CD4-positive, alpha-beta T cell (primary cell): ENCODE data around the gene SHLD2. TPM values are rescaled to one million over a fixed set of nuclear protein-coding genes. Genes with fewer than 3 reads are reported as not detected.
"Not testable (repeated sequence)": the region's sequence is repeated elsewhere in the genome, so short reads cannot be mapped to it uniquely, and the experiment has no call there.

Experiments used
- ATAC-seq: fragments of 200-7000 bp; cut with Tn5 transposase; one replicate; pipeline ENCODE4 v1.10.0; 2022; ENCODE audit warnings: mild to moderate bottlenecking; ENCODE audit not compliant: poor library complexity
- CTCF ChIA-PET: fragments of 350-600 bp; sonication (Branson Sonifier 250); formaldehyde crosslinking; loops from one replicate; lab custom pipeline; 2021; ENCODE audit warnings: antibody characterized with exemption, inconsistent platforms; lab: Charles Lee
- POLR2A ChIA-PET: fragments of 350-600 bp; sonication (Branson Sonifier 250); formaldehyde crosslinking; loops from one replicate; lab custom pipeline; 2021; ENCODE audit warnings: antibody characterized with exemption, inconsistent platforms; lab: Charles Lee
- DNase-seq, 14 experiments: peaks; one replicate each; pipeline ENCODE4 v3.0.0-alpha.2; 2013 to 2020; ENCODE audit warnings: mixed read lengths in 2 of 14
- H3K27ac ChIP-seq, 2 donors: one replicate each; pipeline versions ENCODE4 v1.5.1 to v1.7.0; 2013; ENCODE audit warnings: low read length in 2 of 2, low read depth in 1 of 2, mild to moderate bottlenecking in 1 of 2
- H3K27me3 ChIP-seq, 2 experiments: 1 replicate in 1 of 2; 2 replicates in 1 of 2; pipeline versions ENCODE4 v1.6.1 to v1.7.0; 2013; ENCODE audit warnings: low read length in 2 of 2, control low read depth in 1 of 2, mild to moderate bottlenecking in 1 of 2, moderate library complexity in 1 of 2; ENCODE audit not compliant: insufficient read depth in 2 of 2, control insufficient read depth in 1 of 2
- H3K36me3 ChIP-seq: one replicate; pipeline ENCODE4 v1.6.1; 2013; ENCODE audit warnings: low read length, control low read depth; ENCODE audit not compliant: insufficient read depth
- H3K4me1 ChIP-seq: one replicate; pipeline ENCODE4 v1.6.1; 2013; ENCODE audit warnings: low read length, control low read depth; ENCODE audit not compliant: insufficient read depth
- H3K4me3 ChIP-seq: one replicate; pipeline ENCODE4 v1.5.1; 2013; ENCODE audit warnings: mild to moderate bottlenecking, low read length, moderate library complexity
- H3K9me3 ChIP-seq, 2 experiments: 1 replicate in 1 of 2; 2 replicates in 1 of 2; pipeline versions ENCODE4 v1.6.1 to v1.7.0; 2013; ENCODE audit warnings: low read length in 2 of 2, mild to moderate bottlenecking in 2 of 2, control low read depth in 1 of 2, moderate library complexity in 1 of 2; ENCODE audit not compliant: control insufficient read depth in 1 of 2, insufficient read depth in 1 of 2
- H3K27ac Mint-ChIP-seq: one replicate; pipeline ENCODE4 v1.8.0; 2020; ENCODE audit warnings: mixed read lengths
- H3K27me3 Mint-ChIP-seq: one replicate; pipeline ENCODE4 v1.8.0; 2021; ENCODE audit warnings: mixed read lengths
- H3K36me3 Mint-ChIP-seq: one replicate; pipeline ENCODE4 v1.8.0; 2021; ENCODE audit warnings: low read depth, mixed read lengths
- H3K4me1 Mint-ChIP-seq: one replicate; pipeline ENCODE4 v1.8.0; 2021; ENCODE audit warnings: low read depth, mixed read lengths
- H3K4me3 Mint-ChIP-seq: one replicate; pipeline ENCODE4 v1.8.0; 2020; ENCODE audit warnings: mild to moderate bottlenecking, mixed read lengths
- H3K9me3 Mint-ChIP-seq: one replicate; pipeline ENCODE4 v1.8.0; 2020; ENCODE audit warnings: mixed read lengths
- intact Hi-C, 2 experiments: fragments of 100-400 bp; cut with DNase I in 1 of 2; cut with micrococcal nuclease in 1 of 2; formaldehyde crosslinking; loops; one replicate each; pipeline versions ENCODE4 v1.15.1 to v1.9.0; 2023 to 2025; cut with DNase I, micrococcal nuclease
- total RNA-seq, 174 experiments: library from RNA in 2 of 174; stranded (reverse) in 2 of 174; gene quantifications; one replicate each; pipeline ENCODE4 v1.2.3 and lab custom pipeline; 2021 to 2026

Gene SHLD2
- total RNA-seq, 2 experiments from 2014 or later = 20.6 to 23.0 TPM

DNA sequence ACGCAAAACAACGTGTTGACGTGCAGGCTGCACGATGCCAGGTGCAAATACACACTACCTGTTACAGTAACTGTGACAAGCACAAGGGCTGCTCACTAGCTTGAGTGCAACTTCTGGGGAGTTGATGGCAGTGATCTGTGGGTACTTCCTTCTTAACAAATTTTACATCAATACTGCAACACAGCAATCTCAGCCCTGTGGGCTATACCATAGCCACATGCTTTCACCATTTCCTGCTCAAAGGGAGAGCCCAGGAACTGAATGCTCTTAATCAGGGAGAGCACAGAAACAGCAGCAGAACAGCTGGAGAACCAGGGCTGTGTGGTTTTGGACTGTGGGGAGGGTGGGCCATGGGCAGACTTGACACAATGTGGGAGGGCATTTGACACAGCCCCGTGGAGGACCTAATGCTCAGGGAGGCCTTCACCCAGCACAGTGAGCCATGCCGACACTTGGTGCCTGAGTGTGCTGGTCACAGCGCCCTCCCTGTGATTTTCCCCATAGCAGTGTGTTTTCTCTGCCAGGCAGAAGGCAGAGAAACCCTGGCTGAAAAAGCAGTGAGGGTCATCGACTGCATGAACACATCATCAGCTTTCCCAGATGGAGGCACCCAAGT is 118.3 kb downstream of the SHLD2 start:
- POLR2A ChIA-PET, H3K4me1 ChIP-seq, intact Hi-C loops, H3K9me3 Mint-ChIP-seq, H3K27ac ChIP-seq, H3K4me3 Mint-ChIP-seq, H3K27me3 ChIP-seq, H3K36me3 Mint-ChIP-seq, H3K9me3 ChIP-seq, ATAC-seq, H3K27ac Mint-ChIP-seq, H3K27me3 Mint-ChIP-seq, H3K4me1 Mint-ChIP-seq, DNase-seq, H3K36me3 ChIP-seq, CTCF ChIA-PET, H3K4me3 ChIP-seq: not testable (repeated sequence)

DNA sequence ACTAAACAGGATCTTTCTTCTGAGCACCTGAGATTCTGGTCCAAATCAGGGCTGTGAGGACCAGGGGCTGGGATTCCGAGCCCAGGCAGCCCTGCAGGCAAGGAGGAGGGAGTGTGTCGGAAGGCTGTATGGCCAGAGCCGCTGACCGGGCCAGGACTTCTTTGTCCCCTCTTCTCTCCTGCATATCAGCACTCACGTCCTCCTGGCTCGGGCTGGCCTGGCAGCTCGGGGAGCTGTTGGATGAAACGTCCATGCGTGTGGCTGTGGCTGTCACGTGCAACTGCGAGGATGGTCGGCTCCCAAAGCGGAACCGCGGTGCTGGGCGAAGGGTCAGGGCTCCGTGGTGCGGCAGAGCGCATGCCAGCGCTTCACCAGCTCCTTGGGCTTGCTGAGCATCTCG is 118.8 kb downstream of the SHLD2 start:
- H3K27me3 ChIP-seq, H3K27me3 Mint-ChIP-seq, intact Hi-C loops, H3K27ac ChIP-seq, H3K4me3 ChIP-seq, H3K4me1 ChIP-seq, H3K9me3 ChIP-seq, H3K36me3 Mint-ChIP-seq, ATAC-seq, H3K9me3 Mint-ChIP-seq, H3K27ac Mint-ChIP-seq, H3K36me3 ChIP-seq, CTCF ChIA-PET, POLR2A ChIA-PET, H3K4me3 Mint-ChIP-seq, H3K4me1 Mint-ChIP-seq, DNase-seq: not testable (repeated sequence)

DNA sequence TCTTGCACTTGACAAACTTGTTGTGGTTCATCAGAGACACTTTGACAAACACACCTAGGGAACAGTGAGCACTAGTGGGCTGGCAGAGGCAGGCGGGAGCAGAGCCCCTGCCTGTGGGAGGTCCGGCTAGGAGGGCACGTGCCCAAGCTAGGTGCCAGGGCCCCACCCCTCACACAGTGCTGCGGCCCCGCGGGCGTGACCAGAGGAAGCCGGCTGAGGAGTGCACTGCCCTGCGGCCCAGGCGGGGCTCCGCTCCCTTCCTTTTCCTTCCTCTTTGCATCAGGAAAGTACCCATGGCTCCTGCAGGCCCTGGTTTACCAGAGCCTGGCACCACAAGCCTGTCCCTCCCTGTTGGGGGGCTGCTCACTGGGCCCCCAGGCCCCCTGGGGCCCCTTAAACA is 121.1 kb downstream of the SHLD2 start:
- H3K27ac ChIP-seq, H3K27me3 Mint-ChIP-seq, CTCF ChIA-PET, intact Hi-C loops, H3K4me3 ChIP-seq, H3K9me3 ChIP-seq, POLR2A ChIA-PET, H3K36me3 ChIP-seq, H3K9me3 Mint-ChIP-seq, H3K27ac Mint-ChIP-seq, H3K4me3 Mint-ChIP-seq, H3K36me3 Mint-ChIP-seq, H3K4me1 ChIP-seq, H3K4me1 Mint-ChIP-seq, ATAC-seq, H3K27me3 ChIP-seq: not testable (repeated sequence)
- peak in 1 of 14 experiments; percentile 17 for DNase-seq

DNA sequence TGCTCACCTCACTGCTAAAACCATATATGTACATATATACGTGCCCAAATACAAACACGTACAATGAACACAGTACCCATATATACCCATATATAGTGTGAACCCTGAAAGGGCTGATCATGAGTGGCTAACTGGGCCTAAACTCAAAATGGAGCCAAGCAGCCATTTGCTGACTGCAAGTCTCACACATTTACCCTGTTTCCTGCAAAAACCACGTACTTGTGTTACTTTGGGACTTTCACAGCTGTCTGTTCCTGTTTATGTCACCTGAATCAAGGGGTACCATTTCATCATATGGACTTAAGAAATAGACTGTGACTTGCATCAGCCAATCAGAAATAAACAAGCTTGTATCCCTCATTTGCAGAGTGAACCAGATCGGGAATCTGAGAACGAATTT is 124.4 kb downstream of the SHLD2 start:
- H3K4me3 ChIP-seq, H3K9me3 ChIP-seq, H3K4me3 Mint-ChIP-seq, H3K36me3 ChIP-seq, H3K27me3 ChIP-seq, H3K27me3 Mint-ChIP-seq, intact Hi-C loops, H3K4me1 ChIP-seq, H3K27ac Mint-ChIP-seq, H3K36me3 Mint-ChIP-seq, DNase-seq, H3K4me1 Mint-ChIP-seq, H3K27ac ChIP-seq, POLR2A ChIA-PET, H3K9me3 Mint-ChIP-seq, CTCF ChIA-PET, ATAC-seq: not testable (repeated sequence)

DNA sequence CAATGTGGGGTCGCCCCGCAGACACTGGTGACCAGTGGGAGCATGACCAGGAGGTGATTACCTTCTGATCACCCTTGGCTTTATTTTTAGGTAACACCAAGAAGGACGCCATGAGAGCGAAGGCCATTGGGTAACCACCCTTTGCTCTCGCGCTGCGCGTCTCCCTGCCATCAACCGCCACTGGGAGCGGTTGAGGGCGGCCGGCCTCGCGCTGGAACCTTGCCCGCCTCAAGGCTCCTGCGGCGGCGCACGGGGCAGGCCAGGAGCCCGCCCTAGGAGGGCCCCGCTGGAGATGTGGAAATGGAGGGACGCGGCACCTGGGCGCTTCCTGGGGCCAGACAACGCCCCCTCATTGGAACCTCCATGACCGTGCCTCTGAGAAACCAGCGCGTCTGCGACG is 127.8 kb downstream of the SHLD2 start:
- H3K27ac ChIP-seq, H3K36me3 Mint-ChIP-seq, H3K27me3 Mint-ChIP-seq, intact Hi-C loops, POLR2A ChIA-PET, DNase-seq, ATAC-seq, H3K4me1 ChIP-seq, H3K36me3 ChIP-seq, H3K27me3 ChIP-seq, H3K4me1 Mint-ChIP-seq, H3K27ac Mint-ChIP-seq, H3K4me3 ChIP-seq, H3K9me3 Mint-ChIP-seq, CTCF ChIA-PET, H3K4me3 Mint-ChIP-seq, H3K9me3 ChIP-seq: not testable (repeated sequence)

DNA sequence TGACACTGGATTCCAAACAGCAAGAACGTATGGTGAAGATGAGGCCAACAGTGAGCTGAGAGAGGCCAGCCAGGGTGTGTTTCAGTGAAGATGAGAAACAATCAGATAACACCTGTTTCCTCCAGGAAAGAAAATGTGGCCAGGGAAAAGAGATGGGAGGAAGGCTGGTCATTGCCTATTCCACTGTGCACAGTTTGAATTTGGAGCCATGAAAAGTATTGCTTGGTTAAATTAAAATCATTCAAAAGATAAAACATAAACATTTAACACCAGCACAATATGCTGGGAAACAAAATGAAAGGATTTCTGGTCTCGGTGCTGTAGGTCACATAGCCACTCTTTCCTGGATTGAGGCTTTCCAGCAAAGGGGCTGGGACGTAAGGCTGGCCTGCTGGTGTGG is 130.1 kb downstream of the SHLD2 start, which contains the start of gene NUTM2A:
NUTM2A (plus strand) TSS at position 301 of the 400 bp plus-strand sequence. CDS start 383 bp downstream, outside the sequence.
- H3K36me3 ChIP-seq, H3K4me3 ChIP-seq, CTCF ChIA-PET, H3K9me3 Mint-ChIP-seq, H3K27me3 Mint-ChIP-seq, H3K9me3 ChIP-seq, H3K4me3 Mint-ChIP-seq, H3K36me3 Mint-ChIP-seq, H3K27ac Mint-ChIP-seq, POLR2A ChIA-PET, DNase-seq, H3K27ac ChIP-seq, H3K27me3 ChIP-seq, intact Hi-C loops, H3K4me1 Mint-ChIP-seq, H3K4me1 ChIP-seq, ATAC-seq: not testable (repeated sequence)

DNA sequence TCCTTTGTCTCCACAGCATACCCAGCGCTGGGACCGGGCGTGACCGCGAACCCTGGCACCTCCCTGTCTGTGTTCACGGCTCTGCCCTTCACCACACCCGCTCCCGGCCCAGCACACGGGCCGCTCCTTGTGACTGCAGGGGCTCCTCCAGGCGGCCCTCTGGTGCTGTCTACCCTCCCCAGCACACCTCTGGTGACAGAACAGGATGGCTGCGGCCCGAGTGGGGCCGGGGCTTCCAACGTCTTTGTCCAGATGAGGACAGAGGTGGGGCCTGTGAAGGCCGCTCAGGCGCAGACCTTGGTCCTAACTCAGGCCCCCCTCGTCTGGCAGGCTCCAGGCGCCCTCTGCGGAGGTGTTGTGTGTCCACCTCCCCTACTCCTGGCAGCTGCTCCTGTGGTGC is 133.2 kb downstream of the SHLD2 start:
- H3K9me3 ChIP-seq, H3K27ac Mint-ChIP-seq, H3K27me3 ChIP-seq, H3K9me3 Mint-ChIP-seq, CTCF ChIA-PET, H3K27ac ChIP-seq, DNase-seq, H3K4me1 ChIP-seq, POLR2A ChIA-PET, H3K36me3 Mint-ChIP-seq, H3K36me3 ChIP-seq, ATAC-seq, H3K27me3 Mint-ChIP-seq, H3K4me3 Mint-ChIP-seq, intact Hi-C loops, H3K4me1 Mint-ChIP-seq, H3K4me3 ChIP-seq: not testable (repeated sequence)
